Mammary epithelial cell (primary cell): ENCODE results near the gene RAI1.

Experiments
- EZH2 ChIP-seq: IDR thresholded peaks from 2 replicates; pipeline ENCODE4 v1.6.1; 2012; ENCODE audit warnings: low read length, inconsistent platforms, borderline replicate concordance
- TF ChIP-seq, protein P1 (sequence below), 2 donors: IDR thresholded peaks in 1 of 2; conservative IDR thresholded peaks in 1 of 2; 2 replicates each; pipeline ENCODE4 v1.5.1; 2011 to 2012; ENCODE audit warnings: inconsistent platforms in 2 of 2, low read length in 2 of 2, mild to moderate bottlenecking in 2 of 2, control low read depth in 1 of 2, low read depth in 1 of 2; ENCODE audit not compliant: insufficient read depth in 1 of 2; ENCODE audit errors: extremely low read depth in 1 of 2

DNA sequence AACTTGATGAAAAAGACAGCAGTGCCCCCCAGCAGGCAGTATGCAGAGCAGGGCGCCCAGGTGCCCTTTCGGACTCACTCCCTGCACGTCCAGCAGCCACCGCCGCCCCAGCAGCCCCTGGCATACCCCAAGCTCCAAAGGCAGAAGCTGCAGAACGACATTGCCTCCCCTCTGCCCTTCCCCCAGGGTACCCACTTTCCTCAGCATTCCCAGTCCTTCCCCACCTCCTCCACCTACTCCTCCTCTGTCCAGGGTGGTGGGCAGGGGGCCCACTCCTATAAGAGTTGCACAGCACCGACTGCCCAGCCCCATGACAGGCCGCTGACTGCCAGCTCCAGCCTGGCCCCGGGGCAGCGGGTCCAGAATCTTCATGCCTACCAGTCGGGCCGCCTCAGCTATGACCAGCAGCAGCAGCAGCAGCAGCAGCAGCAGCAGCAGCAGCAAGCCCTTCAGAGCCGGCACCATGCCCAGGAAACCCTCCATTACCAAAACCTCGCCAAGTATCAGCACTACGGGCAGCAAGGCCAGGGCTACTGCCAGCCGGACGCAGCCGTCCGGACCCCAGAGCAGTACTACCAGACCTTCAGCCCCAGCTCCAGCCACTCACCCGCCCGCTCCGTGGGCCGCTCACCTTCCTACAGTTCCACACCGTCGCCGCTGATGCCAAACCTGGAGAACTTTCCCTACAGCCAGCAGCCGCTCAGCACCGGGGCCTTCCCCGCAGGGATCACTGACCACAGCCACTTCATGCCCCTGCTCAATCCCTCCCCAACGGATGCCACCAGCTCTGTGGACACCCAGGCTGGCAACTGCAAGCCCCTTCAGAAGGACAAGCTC lies 112.3 kb downstream of the RAI1 start:
- no peak for TF ChIP-seq EZH2
- TF ChIP-seq, protein P1, sequence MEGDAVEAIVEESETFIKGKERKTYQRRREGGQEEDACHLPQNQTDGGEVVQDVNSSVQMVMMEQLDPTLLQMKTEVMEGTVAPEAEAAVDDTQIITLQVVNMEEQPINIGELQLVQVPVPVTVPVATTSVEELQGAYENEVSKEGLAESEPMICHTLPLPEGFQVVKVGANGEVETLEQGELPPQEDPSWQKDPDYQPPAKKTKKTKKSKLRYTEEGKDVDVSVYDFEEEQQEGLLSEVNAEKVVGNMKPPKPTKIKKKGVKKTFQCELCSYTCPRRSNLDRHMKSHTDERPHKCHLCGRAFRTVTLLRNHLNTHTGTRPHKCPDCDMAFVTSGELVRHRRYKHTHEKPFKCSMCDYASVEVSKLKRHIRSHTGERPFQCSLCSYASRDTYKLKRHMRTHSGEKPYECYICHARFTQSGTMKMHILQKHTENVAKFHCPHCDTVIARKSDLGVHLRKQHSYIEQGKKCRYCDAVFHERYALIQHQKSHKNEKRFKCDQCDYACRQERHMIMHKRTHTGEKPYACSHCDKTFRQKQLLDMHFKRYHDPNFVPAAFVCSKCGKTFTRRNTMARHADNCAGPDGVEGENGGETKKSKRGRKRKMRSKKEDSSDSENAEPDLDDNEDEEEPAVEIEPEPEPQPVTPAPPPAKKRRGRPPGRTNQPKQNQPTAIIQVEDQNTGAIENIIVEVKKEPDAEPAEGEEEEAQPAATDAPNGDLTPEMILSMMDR (conservative IDR thresholded peaks at IDR 0.05 in 1 of 2, IDR thresholded peaks at IDR 0.05 in 1 of 2; ENCODE audit: extremely low read depth in 1 of 2, insufficient read depth in 1 of 2, low read depth in 1 of 2, low read length in 2 of 2), result no peak
